ENCODE data around the gene GDA.

The GDA gene

DNA sequence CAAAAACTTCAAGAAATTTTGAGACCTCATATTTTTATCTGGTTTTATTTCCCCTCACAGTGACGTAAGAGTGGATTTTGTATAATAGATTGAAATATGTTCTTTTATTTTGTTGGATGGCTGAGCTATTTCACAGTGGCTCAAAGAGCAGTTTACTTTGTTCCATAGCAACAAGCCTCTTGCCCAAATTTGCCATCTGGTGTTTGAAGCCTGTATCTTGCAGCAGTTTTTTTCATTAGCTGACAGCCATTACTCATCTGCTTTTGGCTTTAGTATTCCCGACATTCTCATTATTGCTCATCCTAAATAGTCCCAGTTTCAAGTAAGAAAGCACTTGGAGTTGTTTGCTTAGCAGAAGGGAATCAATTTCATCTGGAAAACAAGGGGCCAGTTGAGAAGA, 36.3 kb downstream of the GDA start:
- no peaks in the 10 kb centered on the region for H3K9me3 ChIP-seq (replicated peaks; ENCODE audit: low read length)
- no peak overlapping the region for H3K9ac ChIP-seq (ENCODE audit: low read depth, low read length)
- no peaks in the 10 kb centered on the region for H3K36me3 ChIP-seq (ENCODE audit: insufficient read depth, low read length)

DNA sequence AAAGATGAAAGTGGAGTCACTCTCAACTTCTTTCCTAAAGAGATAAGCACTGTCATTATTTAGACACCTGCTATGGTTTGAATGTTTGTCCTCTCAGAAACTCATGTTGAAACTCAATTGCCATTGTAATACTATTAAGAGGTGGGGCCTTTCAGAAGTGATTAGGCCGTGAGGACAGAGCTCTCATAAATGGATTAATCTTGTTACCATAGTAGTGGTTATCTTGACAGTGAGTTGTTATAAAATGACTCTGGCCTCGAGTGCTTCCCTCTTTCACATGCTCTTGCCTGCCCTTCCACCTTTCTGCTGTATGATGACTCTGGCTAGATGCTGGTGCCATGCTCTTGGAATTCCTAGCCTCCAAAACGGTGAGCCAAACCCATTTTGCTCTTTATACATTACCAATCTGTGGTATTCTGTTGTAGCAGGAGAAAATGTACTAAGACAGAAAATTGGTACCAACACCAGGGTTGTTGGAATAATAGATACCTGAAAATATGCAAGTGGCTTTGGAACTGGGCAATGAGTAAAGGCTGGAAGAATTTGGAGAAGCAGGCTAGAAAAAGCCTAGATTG, 38.0 kb downstream of the GDA start:
- Histone ChIP-seq H3K9ac (ENCODE audit: low read depth, low read length) (no peak overlapping the region), H3K4me2 (ENCODE audit: low read length) (no peak overlapping the region), H3K9me3 (replicated peaks; ENCODE audit: low read length) (no peaks in the 10 kb centered on the region), H3K36me3 (ENCODE audit: insufficient read depth, low read length) (no peaks in the 10 kb centered on the region), H3K4me3 (ENCODE audit: low read length) (no peak overlapping the region), H3K4me1 (ENCODE audit: control insufficient read depth, insufficient read depth, low read length) (no peaks in the 10 kb centered on the region), H3K27me3 (ENCODE audit: control insufficient read depth, insufficient read depth, low read length) (no peaks in the 10 kb centered on the region)

More for the DNA sequence above, 36.3 kb downstream of the GDA start:
- no peak overlapping the region for H3K4me2 ChIP-seq (ENCODE audit: low read length)
- no peak overlapping the region for H3K4me3 ChIP-seq (ENCODE audit: low read length)
- no peaks in the 10 kb centered on the region for H3K27me3 ChIP-seq (ENCODE audit: control insufficient read depth, insufficient read depth, low read length)
- no peaks in the 10 kb centered on the region for H3K4me1 ChIP-seq (ENCODE audit: control insufficient read depth, insufficient read depth, low read length)

DNA sequence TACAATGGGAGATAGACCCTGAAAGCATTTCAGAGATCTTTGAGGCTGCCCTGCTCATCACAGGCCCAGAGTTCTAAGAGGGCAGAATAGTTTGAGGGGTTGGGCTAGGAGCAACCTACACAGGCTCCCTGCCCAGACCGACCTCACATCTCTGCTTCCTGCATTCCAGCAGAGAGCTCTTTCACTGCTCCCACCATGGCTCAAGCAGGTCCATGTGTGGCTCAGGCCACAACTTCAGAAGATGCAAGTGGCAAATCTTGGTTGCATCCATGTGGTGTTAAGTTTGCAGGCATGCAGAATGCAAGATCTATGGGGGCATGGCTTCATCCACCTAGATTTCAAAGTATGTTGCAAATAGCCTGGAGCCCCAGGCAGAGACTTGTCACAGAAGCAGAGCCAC, 39.0 kb downstream of the GDA start:
- no peak overlapping the region for H3K4me3 ChIP-seq (ENCODE audit: low read length)
- no peaks in the 10 kb centered on the region for H3K27me3 ChIP-seq (ENCODE audit: control insufficient read depth, insufficient read depth, low read length)
- no peaks in the 10 kb centered on the region for H3K4me1 ChIP-seq (ENCODE audit: control insufficient read depth, insufficient read depth, low read length)
- no peak overlapping the region for H3K9ac ChIP-seq (ENCODE audit: low read depth, low read length)
- H3K36me3 ChIP-seq (ENCODE audit: insufficient read depth, low read length) = no peaks in the 10 kb centered on the region
- no peaks in the 10 kb centered on the region for H3K9me3 ChIP-seq (replicated peaks; ENCODE audit: low read length)
- no peak overlapping the region for H3K4me2 ChIP-seq (ENCODE audit: low read length)

DNA sequence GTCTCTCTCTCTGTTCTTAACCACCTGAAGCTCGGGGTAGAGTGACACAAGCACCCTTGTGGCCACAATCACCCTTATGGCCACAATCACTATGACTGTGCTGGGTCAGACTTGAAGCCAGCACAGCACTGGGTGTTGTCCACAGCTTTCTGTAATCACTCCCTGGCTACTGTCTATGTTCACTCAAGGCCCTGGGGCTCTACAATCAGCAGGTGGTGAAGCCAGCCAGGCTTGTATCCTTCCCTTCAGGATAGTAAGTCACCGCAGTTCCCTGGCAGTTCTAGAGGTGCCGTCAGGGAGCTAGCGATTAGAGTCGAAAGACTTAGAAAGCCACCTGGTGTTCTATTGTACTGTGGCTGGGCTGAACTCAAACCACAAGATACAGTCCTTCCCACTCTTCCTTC, 44.2 kb downstream of the GDA start:
- no peaks in the 10 kb centered on the region for H3K9me3 ChIP-seq (replicated peaks; ENCODE audit: low read length)
- no peak overlapping the region for H3K4me2 ChIP-seq (ENCODE audit: low read length)
- H3K36me3 ChIP-seq (ENCODE audit: insufficient read depth, low read length) = no peaks in the 10 kb centered on the region

DNA sequence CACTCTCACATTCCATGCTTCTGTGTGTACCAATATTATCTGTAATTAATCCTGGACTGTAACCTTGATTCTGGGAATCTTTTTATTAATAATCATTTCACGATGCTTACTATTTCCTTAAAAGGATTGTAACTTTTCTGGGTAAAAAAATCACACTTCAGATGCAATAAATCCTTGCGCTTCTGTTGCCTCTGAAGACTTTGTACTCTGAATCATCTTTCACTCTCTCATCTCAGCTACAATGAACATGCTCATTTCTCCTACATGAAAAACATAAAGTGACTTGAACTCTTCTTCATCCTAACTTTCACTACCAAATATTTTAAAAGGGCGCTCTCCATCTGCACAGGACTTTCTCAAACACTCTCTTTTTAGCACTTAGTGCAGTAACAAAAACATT, 50.0 kb downstream of the GDA start:
- H3K4me3 ChIP-seq (ENCODE audit: low read length) = no peak overlapping the region
- peaks cover 13% of the 10 kb centered on the region for H3K27me3 ChIP-seq (ENCODE audit: control insufficient read depth, insufficient read depth, low read length)
- H3K9me3 ChIP-seq (replicated peaks; ENCODE audit: low read length) = no peaks in the 10 kb centered on the region
- H3K4me2 ChIP-seq (ENCODE audit: low read length) = no peak overlapping the region
- H3K4me1 ChIP-seq (ENCODE audit: control insufficient read depth, insufficient read depth, low read length) = no peaks in the 10 kb centered on the region
- no peaks in the 10 kb centered on the region for H3K36me3 ChIP-seq (ENCODE audit: insufficient read depth, low read length)
- H3K9ac ChIP-seq (ENCODE audit: low read depth, low read length) = no peak overlapping the region

More for the DNA sequence above, 44.2 kb downstream of the GDA start:
- no peaks in the 10 kb centered on the region for H3K4me1 ChIP-seq (ENCODE audit: control insufficient read depth, insufficient read depth, low read length)
- H3K27me3 ChIP-seq (ENCODE audit: control insufficient read depth, insufficient read depth, low read length) = no peaks in the 10 kb centered on the region
- no peak overlapping the region for H3K4me3 ChIP-seq (ENCODE audit: low read length)
- no peak overlapping the region for H3K9ac ChIP-seq (ENCODE audit: low read depth, low read length)

DNA sequence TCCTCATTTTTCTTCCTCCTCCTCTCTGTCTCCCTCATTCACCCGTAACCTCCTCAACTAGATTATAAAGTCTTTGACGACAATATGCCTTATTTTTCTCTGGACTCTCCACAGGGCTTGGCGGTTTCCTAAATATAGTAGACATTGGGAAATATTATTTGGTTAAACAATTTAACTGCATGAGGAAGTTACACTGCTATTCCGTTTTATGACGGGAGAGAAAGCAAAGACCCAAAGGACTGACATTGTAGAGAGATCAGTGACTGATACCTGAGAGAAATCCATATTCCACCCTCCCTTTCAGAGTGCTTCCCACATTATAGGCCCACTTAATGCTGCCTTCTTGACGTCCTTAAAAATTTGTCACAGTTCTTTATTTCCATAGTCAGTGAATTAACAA, 51.2 kb downstream of the GDA start:
- no peaks in the 10 kb centered on the region for H3K9me3 ChIP-seq (replicated peaks; ENCODE audit: low read length)
- no peak overlapping the region for H3K4me2 ChIP-seq (ENCODE audit: low read length)

DNA sequence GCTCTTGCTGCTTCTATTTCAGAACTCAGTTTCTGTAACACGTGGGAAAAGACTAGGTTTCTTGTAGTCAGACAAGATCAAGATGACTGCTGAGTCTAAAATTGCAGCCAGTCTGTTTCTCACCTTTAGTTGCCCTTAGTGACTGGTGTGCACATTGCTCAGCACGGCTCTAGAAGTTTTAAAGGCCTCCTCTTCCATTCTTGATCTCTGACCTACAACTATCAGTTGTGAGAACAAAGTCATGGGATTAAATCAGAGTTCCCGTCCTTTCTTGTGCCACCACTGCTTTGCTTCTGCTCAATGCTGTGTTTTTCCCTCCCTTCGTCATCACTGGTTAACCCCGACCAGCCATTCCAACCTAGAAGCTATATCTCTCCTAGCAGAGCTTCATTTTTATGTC, 52.8 kb downstream of the GDA start:
- Histone ChIP-seq H3K27me3 (ENCODE audit: control insufficient read depth, insufficient read depth, low read length) (peaks cover 15% of the 10 kb centered on the region), H3K36me3 (ENCODE audit: insufficient read depth, low read length) (no peaks in the 10 kb centered on the region), H3K9me3 (replicated peaks; ENCODE audit: low read length) (no peaks in the 10 kb centered on the region), H3K4me1 (ENCODE audit: control insufficient read depth, insufficient read depth, low read length) (no peaks in the 10 kb centered on the region), H3K4me3 (ENCODE audit: low read length) (no peak overlapping the region), H3K4me2 (ENCODE audit: low read length) (no peak overlapping the region), H3K9ac (ENCODE audit: low read depth, low read length) (no peak overlapping the region)

More for the DNA sequence above, 51.2 kb downstream of the GDA start:
- no peak overlapping the region for H3K9ac ChIP-seq (ENCODE audit: low read depth, low read length)
- no peaks in the 10 kb centered on the region for H3K4me1 ChIP-seq (ENCODE audit: control insufficient read depth, insufficient read depth, low read length)
- no peaks in the 10 kb centered on the region for H3K36me3 ChIP-seq (ENCODE audit: insufficient read depth, low read length)
- H3K4me3 ChIP-seq (ENCODE audit: low read length) = no peak overlapping the region
- H3K27me3 ChIP-seq (ENCODE audit: control insufficient read depth, insufficient read depth, low read length) = peaks cover 15% of the 10 kb centered on the region

DNA sequence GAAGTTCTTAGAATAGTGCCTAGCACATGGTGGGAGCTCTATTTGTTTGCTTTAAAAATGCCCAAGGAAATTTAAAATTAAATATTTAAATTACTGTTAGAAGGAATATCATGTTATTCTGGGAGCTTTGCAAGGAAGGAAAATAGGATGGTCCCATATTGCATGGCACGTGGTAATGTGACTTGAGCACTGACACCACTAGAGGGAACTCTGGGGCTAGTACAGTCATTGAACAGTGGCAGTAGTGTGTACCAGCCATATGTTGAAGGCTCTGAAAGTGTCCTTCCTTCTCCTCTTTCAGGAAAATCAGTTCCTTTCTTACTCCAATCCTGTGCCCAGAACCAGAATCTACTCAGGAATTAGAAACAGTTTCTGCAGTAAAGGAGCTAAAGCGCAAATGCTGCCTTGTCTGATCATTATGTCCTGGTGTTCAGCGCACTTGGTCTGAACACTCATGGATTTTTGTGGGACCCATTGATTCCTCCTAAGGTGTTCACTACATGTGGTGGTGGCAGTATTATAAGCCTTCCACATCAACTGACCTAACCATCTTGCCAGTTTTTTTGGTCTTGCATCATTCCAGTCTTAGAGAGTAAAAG, 54.1 kb downstream of the GDA start:
- Histone ChIP-seq H3K36me3 (ENCODE audit: insufficient read depth, low read length) (no peaks in the 10 kb centered on the region), H3K4me1 (ENCODE audit: control insufficient read depth, insufficient read depth, low read length) (no peaks in the 10 kb centered on the region), H3K4me3 (ENCODE audit: low read length) (no peak overlapping the region), H3K9me3 (replicated peaks; ENCODE audit: low read length) (no peaks in the 10 kb centered on the region), H3K4me2 (ENCODE audit: low read length) (no peak overlapping the region), H3K9ac (ENCODE audit: low read depth, low read length) (no peak overlapping the region), H3K27me3 (ENCODE audit: control insufficient read depth, insufficient read depth, low read length) (peaks cover 23% of the 10 kb centered on the region)

DNA sequence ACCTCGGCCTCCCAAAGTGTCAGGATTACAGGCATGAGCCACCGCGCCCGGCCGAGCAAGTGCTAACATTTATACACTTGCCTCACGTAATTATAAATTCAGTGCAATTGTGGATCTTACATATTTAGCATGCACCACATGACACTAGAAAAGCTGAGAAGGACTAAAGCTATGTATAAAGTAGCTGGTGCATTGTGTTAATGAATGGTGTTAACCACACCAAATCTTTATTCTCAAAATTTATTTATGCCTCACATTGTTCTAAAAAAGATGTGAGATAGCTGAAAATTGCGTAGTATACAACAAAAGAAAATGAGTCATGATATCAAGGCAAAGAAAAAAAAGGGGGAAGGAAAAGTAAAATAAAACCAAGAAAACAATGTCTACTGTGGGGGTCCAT, 54.8 kb downstream of the GDA start:
- H3K36me3 ChIP-seq (ENCODE audit: insufficient read depth, low read length) = no peaks in the 10 kb centered on the region
- no peaks in the 10 kb centered on the region for H3K4me1 ChIP-seq (ENCODE audit: control insufficient read depth, insufficient read depth, low read length)
- H3K4me2 ChIP-seq (ENCODE audit: low read length) = no peak overlapping the region
- no peaks in the 10 kb centered on the region for H3K9me3 ChIP-seq (replicated peaks; ENCODE audit: low read length)
- no peak overlapping the region for H3K9ac ChIP-seq (ENCODE audit: low read depth, low read length)
- H3K27me3 ChIP-seq (ENCODE audit: control insufficient read depth, insufficient read depth, low read length) = peaks cover 25% of the 10 kb centered on the region
- no peak overlapping the region for H3K4me3 ChIP-seq (ENCODE audit: low read length)

DNA sequence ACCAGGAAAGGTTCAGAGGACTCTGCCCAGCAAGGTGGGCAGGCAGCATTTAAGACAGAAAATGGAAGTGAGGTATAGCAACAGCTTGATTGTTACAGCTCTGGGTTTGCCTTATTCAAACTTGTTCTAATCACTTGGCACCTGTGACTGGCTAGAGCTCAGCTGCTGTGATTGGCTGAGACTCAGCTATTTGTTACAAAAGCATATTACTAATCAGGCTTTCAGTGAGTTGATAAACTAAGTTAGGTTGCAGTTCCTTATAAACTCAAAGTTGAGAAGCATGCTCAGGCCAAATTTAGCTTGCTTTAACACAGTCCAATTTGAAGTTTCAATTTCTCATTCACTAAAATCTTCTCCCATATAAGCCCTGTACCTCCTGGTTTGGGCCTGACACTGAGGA, 56.3 kb downstream of the GDA start:
- H3K36me3 ChIP-seq (ENCODE audit: insufficient read depth, low read length) = no peaks in the 10 kb centered on the region
- no peak overlapping the region for H3K9ac ChIP-seq (ENCODE audit: low read depth, low read length)
- H3K27me3 ChIP-seq (ENCODE audit: control insufficient read depth, insufficient read depth, low read length) = peaks cover 21% of the 10 kb centered on the region
- no peaks in the 10 kb centered on the region for H3K4me1 ChIP-seq (ENCODE audit: control insufficient read depth, insufficient read depth, low read length)
- no peaks in the 10 kb centered on the region for H3K9me3 ChIP-seq (replicated peaks; ENCODE audit: low read length)
- no peak overlapping the region for H3K4me3 ChIP-seq (ENCODE audit: low read length)
- no peak overlapping the region for H3K4me2 ChIP-seq (ENCODE audit: low read length)

DNA sequence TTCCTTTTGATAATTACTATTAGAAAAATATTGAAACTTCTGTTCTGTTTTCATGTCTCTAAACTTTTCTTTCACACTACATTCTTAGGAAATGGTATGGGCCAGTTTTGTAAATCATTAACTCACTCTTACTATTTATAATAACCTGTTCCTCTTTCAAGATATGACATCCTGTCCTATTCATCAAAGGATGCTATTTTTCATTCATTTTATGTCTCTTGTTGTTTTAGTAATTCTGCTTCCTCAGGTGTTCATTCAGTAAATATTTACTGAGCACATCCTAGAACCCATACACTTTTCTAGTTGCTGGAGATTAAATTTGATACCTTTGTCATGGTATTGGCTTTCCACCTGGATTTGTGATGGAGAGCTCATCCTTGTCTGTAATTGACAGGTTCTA, 58.0 kb downstream of the GDA start:
- Histone ChIP-seq H3K9ac (ENCODE audit: low read depth, low read length) (no peak overlapping the region), H3K4me1 (ENCODE audit: control insufficient read depth, insufficient read depth, low read length) (no peaks in the 10 kb centered on the region), H3K4me3 (ENCODE audit: low read length) (no peak overlapping the region), H3K27me3 (ENCODE audit: control insufficient read depth, insufficient read depth, low read length) (peaks cover 23% of the 10 kb centered on the region), H3K36me3 (ENCODE audit: insufficient read depth, low read length) (no peaks in the 10 kb centered on the region), H3K9me3 (replicated peaks; ENCODE audit: low read length) (no peaks in the 10 kb centered on the region), H3K4me2 (ENCODE audit: low read length) (no peak overlapping the region)

DNA sequence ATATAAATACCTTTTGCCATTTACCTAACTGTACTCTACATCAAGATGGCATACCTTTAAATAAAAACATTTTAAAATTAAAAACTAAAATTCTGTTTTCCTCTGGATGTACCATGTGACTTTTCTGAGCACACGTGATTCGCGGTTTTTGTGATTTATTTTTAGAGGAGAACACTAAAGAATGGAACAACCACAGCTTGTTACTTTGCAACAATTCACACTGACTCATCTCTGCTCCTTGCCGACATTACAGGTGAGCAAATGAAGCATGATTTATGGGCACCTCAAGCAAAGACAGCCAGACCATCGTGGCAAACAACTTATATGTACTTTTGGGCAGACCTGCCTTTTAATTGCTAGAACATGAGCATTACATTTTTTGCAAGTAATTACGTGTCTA, 61.3 kb downstream of the GDA start:
- Histone ChIP-seq H3K36me3 (ENCODE audit: insufficient read depth, low read length) (no peaks in the 10 kb centered on the region), H3K27me3 (ENCODE audit: control insufficient read depth, insufficient read depth, low read length) (peaks cover 25% of the 10 kb centered on the region), H3K4me2 (ENCODE audit: low read length) (no peak overlapping the region), H3K9ac (ENCODE audit: low read depth, low read length) (no peak overlapping the region), H3K9me3 (replicated peaks; ENCODE audit: low read length) (no peaks in the 10 kb centered on the region), H3K4me1 (ENCODE audit: control insufficient read depth, insufficient read depth, low read length) (no peaks in the 10 kb centered on the region), H3K4me3 (ENCODE audit: low read length) (no peak overlapping the region)
